ENCODE data around the gene HEMK1. TPM values are rescaled to one million over a fixed set of nuclear protein-coding genes. Genes with fewer than 3 reads are reported as not detected.
A peak's percentile ranks its signal among the peaks of the same experiment; 100 is the strongest.

HEMK1 gene
- polyA plus RNA-seq, 2 of the 4 experiments (the other 2 are of a cell fraction): 4.3 to 4.7 TPM

GRCh38 chr3:50610992-50611463 is 41.7 kb downstream of the HEMK1 start:
- H3K4me1 ChIP-seq: peaks cover 15% of the 10 kb centered on the region
- 53% methylated on average over 6 of the region's 10 CpGs for WGBS (ENCODE audit: missing lambda C conversion rate)
- H3K9me3 ChIP-seq: no peaks in the 10 kb centered on the region
- peak overlapping the region; percentile 50 for H3K4me3 ChIP-seq
- DNase-seq (ENCODE audit: low read depth in 1 of 2, low spot score in 1 of 2): no peak
- POLR2A ChIA-PET: interaction anchor here (1.2 to 1.3 kb wide), 4 partner anchors 40 to 774 kb away, joined by 3 to 15 read pairs (median 5); partner anchors contain the start of genes HEMK1 and MANF
- peak overlapping the region; percentile 97 for H3K4me2 ChIP-seq
- CTCF ChIA-PET: interaction anchor here (1.3 to 18.5 kb wide), 4 partner anchors 10 to 775 kb away, joined by 3 to 375 read pairs (median 106); partner anchors contain the start of genes C3orf18, HEMK1 and MANF
- peak overlapping the region; percentile 72 to 89 for H3K27ac ChIP-seq
- no peak for FAIRE-seq
- TF ChIP-seq BCL3 (IDR thresholded peaks at IDR 0.05): no peak
- no peak for TF ChIP-seq FOSL2 (IDR thresholded peaks at IDR 0.05)
- no peak for TF ChIP-seq FOSL2 (CRISPR knock-in tag; IDR thresholded peaks at IDR 0.05)
- TF ChIP-seq HOXA7 (CRISPR knock-in tag; IDR thresholded peaks at IDR 0.05): no peak
- TF ChIP-seq, protein P1, sequence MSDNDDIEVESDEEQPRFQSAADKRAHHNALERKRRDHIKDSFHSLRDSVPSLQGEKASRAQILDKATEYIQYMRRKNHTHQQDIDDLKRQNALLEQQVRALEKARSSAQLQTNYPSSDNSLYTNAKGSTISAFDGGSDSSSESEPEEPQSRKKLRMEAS (IDR thresholded peaks at IDR 0.05): no peak
- TF ChIP-seq, protein P2, sequence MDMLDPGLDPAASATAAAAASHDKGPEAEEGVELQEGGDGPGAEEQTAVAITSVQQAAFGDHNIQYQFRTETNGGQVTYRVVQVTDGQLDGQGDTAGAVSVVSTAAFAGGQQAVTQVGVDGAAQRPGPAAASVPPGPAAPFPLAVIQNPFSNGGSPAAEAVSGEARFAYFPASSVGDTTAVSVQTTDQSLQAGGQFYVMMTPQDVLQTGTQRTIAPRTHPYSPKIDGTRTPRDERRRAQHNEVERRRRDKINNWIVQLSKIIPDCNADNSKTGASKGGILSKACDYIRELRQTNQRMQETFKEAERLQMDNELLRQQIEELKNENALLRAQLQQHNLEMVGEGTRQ (IDR thresholded peaks at IDR 0.05): no peak
- no peak for TF ChIP-seq ZNF302 (CRISPR knock-in tag; IDR thresholded peaks at IDR 0.05)
- TF ChIP-seq ZC3H11A (IDR thresholded peaks at IDR 0.05): no peak
- TF ChIP-seq CHD2 (IDR thresholded peaks at IDR 0.05; ENCODE audit: low read length, partially characterized antibody): no peak
- TF ChIP-seq EHF (CRISPR knock-in tag; IDR thresholded peaks at IDR 0.05): no peak
- no peak for TF ChIP-seq ELK1 (IDR thresholded peaks at IDR 0.05; ENCODE audit: low read depth, low read length)
- TF ChIP-seq CEBPB (IDR thresholded peaks at IDR 0.05): no peak
- no peak for TF ChIP-seq NFE2L2 (conservative IDR thresholded peaks at IDR 0.05; ENCODE audit: low read length)
- TF ChIP-seq KDM1A (IDR thresholded peaks at IDR 0.05; ENCODE audit: low read depth): no peak
- no peak for TF ChIP-seq POLR2A (IDR thresholded peaks at IDR 0.05; ENCODE audit: low read length)
- no peak for ATAC-seq

- peak; percentile 78 to 83 for DNase-seq (ENCODE audit: low read depth in 1 of 2, low spot score in 1 of 2)
- POLR2A ChIA-PET: interaction anchor here (1.0 to 1.3 kb wide), 6 partner anchors 10 to 773 kb away, joined by 3 to 15 read pairs (median 4); partner anchors contain the start of genes HEMK1 and MANF
- peak; percentile 65 to 87 for ATAC-seq
- peak within 1 kb of the TSS; percentile 72 to 89 for H3K27ac ChIP-seq
- H3K4me1 ChIP-seq: peaks cover 9% of the 10 kb centered on the region
- no peaks in the 10 kb centered on the region for H3K9me3 ChIP-seq
- peak within 1 kb of the TSS; percentile 50 for H3K4me3 ChIP-seq
- CTCF ChIA-PET: interaction anchor here (0.7 to 18.5 kb wide), 5 partner anchors 10 to 775 kb away, joined by 3 to 375 read pairs (median 106); partner anchors contain the start of genes C3orf18, HEMK1 and MANF
- WGBS (ENCODE audit: missing lambda C conversion rate): 0% methylated on average over 20 of the region's 75 CpGs
- no peak for FAIRE-seq
- H3K4me2 ChIP-seq: peak within 1 kb of the TSS; percentile 97
- peak; percentile 55; the same call in 1 of the 2 replicates for TF ChIP-seq HDAC2 (IDR thresholded peaks at IDR 0.05)
- TF ChIP-seq NPAS2 (CRISPR knock-in tag; IDR thresholded peaks at IDR 0.05; ENCODE audit: borderline replicate concordance): no peak
- peak; percentile 97 for TF ChIP-seq E2F6 (IDR thresholded peaks at IDR 0.05; ENCODE audit: borderline replicate concordance, low read depth)
- TF ChIP-seq HMGXB4 (CRISPR knock-in tag; IDR thresholded peaks at IDR 0.05; ENCODE audit: borderline replicate concordance): no peak
- no peak for TF ChIP-seq JUNB (IDR thresholded peaks at IDR 0.05)
- TF ChIP-seq BCL3 (IDR thresholded peaks at IDR 0.05): no peak
- no peak for TF ChIP-seq FOSB (CRISPR knock-in tag; IDR thresholded peaks at IDR 0.05)
- no peak for TF ChIP-seq RCOR1 (IDR thresholded peaks at IDR 0.05; ENCODE audit: low read depth, low read length)
- TF ChIP-seq PHF8 (IDR thresholded peaks at IDR 0.05; ENCODE audit: borderline replicate concordance, low read depth): peak; percentile 19; the same call in 1 of the 2 replicates
- peak; percentile 43; the same call in 1 of the 2 replicates for TF ChIP-seq POLR2A (IDR thresholded peaks at IDR 0.05; ENCODE audit: low read length)
- TF ChIP-seq, protein P3, sequence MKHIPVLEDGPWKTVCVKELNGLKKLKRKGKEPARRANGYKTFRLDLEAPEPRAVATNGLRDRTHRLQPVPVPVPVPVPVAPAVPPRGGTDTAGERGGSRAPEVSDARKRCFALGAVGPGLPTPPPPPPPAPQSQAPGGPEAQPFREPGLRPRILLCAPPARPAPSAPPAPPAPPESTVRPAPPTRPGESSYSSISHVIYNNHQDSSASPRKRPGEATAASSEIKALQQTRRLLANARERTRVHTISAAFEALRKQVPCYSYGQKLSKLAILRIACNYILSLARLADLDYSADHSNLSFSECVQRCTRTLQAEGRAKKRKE (CRISPR knock-in tag; IDR thresholded peaks at IDR 0.05; ENCODE audit: low read depth): no peak
- TF ChIP-seq, protein P4, sequence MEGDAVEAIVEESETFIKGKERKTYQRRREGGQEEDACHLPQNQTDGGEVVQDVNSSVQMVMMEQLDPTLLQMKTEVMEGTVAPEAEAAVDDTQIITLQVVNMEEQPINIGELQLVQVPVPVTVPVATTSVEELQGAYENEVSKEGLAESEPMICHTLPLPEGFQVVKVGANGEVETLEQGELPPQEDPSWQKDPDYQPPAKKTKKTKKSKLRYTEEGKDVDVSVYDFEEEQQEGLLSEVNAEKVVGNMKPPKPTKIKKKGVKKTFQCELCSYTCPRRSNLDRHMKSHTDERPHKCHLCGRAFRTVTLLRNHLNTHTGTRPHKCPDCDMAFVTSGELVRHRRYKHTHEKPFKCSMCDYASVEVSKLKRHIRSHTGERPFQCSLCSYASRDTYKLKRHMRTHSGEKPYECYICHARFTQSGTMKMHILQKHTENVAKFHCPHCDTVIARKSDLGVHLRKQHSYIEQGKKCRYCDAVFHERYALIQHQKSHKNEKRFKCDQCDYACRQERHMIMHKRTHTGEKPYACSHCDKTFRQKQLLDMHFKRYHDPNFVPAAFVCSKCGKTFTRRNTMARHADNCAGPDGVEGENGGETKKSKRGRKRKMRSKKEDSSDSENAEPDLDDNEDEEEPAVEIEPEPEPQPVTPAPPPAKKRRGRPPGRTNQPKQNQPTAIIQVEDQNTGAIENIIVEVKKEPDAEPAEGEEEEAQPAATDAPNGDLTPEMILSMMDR (IDR thresholded peaks at IDR 0.05): peak; percentile 15; the same call in 1 of the 3 replicates
Observed at GRCh38 chr3:50611464-50612233, 42.3 kb downstream of the HEMK1 start, which contains the start of gene CISH. TSS of gene CISH (minus strand) at chr3:50611774. CDS start at chr3:50611650, 124 bp downstream.
